ENCODE data around the gene AGAP9. TPM values are rescaled to one million over a fixed set of nuclear protein-coding genes. Genes with fewer than 3 reads are reported as not detected.

Gene AGAP9
- total and polyA plus RNA-seq, 11 donors: 0.64 to 8.1 (median 2.0) TPM

- H3K4me1 ChIP-seq: no peaks in the 10 kb centered on the region
- DNase-seq (no peak), ATAC-seq (no peak)
- TF ChIP-seq CTCF (IDR thresholded peaks at IDR 0.05): no peak
- TF ChIP-seq POLR2A (IDR thresholded peaks at IDR 0.05): no peak
- intact Hi-C loops (cut with DNase I): loop anchor here in 1 of 10 donors (10.0 kb wide), 1 partner anchor 87 kb away; no protein-coding TSS in a partner anchor
- H3K4me3 ChIP-seq: no peak overlapping the region
- no peak overlapping the region for H3K27ac ChIP-seq
- no peaks in the 10 kb centered on the region for H3K9me3 ChIP-seq
- peaks cover 0 to 5% (median 0%) of the 10 kb centered on the region in 9 donors for H3K27me3 ChIP-seq
- 66 to 85% (median 80%) methylated on average over 3 to 7 of the region's 7 CpGs for WGBS, 4 donors
- no peaks in the 10 kb centered on the region for H3K36me3 ChIP-seq
Observed at GRCh38 chr10:47451998-47452494, 71.4 kb downstream of the AGAP9 start.

Other genes with a start within 250 kb of the AGAP9 start
- 1 to 10 TPM in 1 of 9 donors, under 1 TPM in 6, not detected in 2; 0.22 to 1.6 (median 0.34) TPM for gene GDF10, start 223.4 kb downstream of the AGAP9 start, total RNA-seq
- gene GDF10, start 223.4 kb downstream of the AGAP9 start, polyA plus RNA-seq: under 1 TPM in 1 of 2 donors, not detected in 1; 0.19 TPM
- not detected for gene GDF2, start 201.2 kb downstream of the AGAP9 start, total RNA-seq
- not detected for gene GDF2, start 201.2 kb downstream of the AGAP9 start, polyA plus RNA-seq
- not detected for gene RBP3, start 175.3 kb downstream of the AGAP9 start, total RNA-seq
- gene RBP3, start 175.3 kb downstream of the AGAP9 start, polyA plus RNA-seq: not detected
- gene ZNF488, start 139.3 kb downstream of the AGAP9 start, total RNA-seq: under 1 TPM in 4 of 9 donors, not detected in 5; 0.06 to 0.25 (median 0.11) TPM
- gene ZNF488, start 139.3 kb downstream of the AGAP9 start, polyA plus RNA-seq: under 1 TPM in 1 of 2 donors, not detected in 1; 0.07 TPM
- gene ANXA8, start 39.5 kb downstream of the AGAP9 start, total RNA-seq: 10 to 100 TPM in 1 of 9 donors, under 1 TPM in 3, not detected in 5; 0.30 to 52.4 (median 0.64) TPM
- gene ANXA8, start 39.5 kb downstream of the AGAP9 start, polyA plus RNA-seq: under 1 TPM in 1 of 2 donors, not detected in 1; 0.15 TPM
- not detected for gene FAM25G, start 31.9 kb downstream of the AGAP9 start, total RNA-seq
- gene FAM25G, start 31.9 kb downstream of the AGAP9 start, polyA plus RNA-seq: not detected
- 1 to 10 TPM in 6 of 9 donors, under 1 TPM in 3; 0.88 to 4.6 (median 1.6) TPM for gene SYT15B, start 240.0 kb upstream of the AGAP9 start, total RNA-seq
- gene SYT15B, start 240.0 kb upstream of the AGAP9 start, polyA plus RNA-seq: 1 to 10 TPM in 1 of 2 donors, under 1 TPM in 1; 0.53 to 1.1 TPM

Measured in heart left ventricle (tissue), 16 donors.